HG03521 (cell line): ENCODE data around the gene MICAL1.

Source experiments
- ATAC-seq: cut with Tn5 transposase; IDR thresholded peaks from one replicate; pipeline ENCODE4 v1.9.1; 2021; ENCODE audit warnings: mild to moderate bottlenecking, moderate library complexity; ENCODE audit not compliant: unreplicated experiment

MICAL1 gene

GRCh38 chr6:109455437-109456110, at the start of gene MICAL1:
Gene MICAL1, minus strand, starts transcription at chr6:109455772. Its CDS starts 1,576 bp downstream, at chr6:109454196.
- ATAC-seq = peak; percentile 61

GRCh38 chr6:109503327-109504224, 48.0 kb upstream of the MICAL1 start:
- ATAC-seq = no peak

DNA sequence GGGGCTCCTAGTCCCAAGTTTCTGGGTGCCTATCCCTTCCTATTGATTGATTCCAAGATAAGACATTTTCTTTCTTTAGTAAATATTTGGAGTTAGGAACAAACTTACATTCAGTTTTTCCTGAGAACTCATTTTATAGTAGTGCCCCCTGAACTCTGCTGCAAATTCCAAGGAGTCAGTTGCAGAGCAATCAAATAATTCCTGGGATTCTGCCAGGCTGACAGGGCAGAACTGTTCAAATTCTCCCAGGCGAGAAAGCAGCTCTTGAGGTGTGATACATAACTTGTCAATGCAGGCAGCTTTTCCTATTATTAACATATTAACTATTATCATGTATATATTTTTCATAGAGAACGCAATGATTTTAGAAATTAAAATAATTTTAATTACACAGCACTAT, 43.4 kb upstream of the MICAL1 start:
- no peak for ATAC-seq

DNA sequence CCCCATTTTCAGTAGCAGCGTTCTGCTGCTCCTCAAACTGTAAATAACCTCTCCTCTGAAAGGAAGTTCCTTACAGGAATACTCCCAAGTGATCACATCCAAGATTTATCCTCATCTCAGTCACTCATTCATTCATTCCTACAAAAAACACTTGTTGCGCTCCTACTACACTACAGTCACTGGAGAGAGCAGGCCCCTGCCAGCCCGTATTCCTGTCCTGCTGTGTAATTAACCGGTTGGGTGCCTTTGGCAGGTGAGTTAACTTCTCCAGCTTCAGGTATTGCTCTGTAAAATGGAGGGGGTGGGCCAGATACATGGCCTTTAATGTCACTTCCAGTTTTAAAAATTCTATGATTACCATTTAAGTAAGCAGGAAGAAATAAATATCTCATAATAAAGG, 42.5 kb upstream of the MICAL1 start:
- no peak for ATAC-seq

DNA sequence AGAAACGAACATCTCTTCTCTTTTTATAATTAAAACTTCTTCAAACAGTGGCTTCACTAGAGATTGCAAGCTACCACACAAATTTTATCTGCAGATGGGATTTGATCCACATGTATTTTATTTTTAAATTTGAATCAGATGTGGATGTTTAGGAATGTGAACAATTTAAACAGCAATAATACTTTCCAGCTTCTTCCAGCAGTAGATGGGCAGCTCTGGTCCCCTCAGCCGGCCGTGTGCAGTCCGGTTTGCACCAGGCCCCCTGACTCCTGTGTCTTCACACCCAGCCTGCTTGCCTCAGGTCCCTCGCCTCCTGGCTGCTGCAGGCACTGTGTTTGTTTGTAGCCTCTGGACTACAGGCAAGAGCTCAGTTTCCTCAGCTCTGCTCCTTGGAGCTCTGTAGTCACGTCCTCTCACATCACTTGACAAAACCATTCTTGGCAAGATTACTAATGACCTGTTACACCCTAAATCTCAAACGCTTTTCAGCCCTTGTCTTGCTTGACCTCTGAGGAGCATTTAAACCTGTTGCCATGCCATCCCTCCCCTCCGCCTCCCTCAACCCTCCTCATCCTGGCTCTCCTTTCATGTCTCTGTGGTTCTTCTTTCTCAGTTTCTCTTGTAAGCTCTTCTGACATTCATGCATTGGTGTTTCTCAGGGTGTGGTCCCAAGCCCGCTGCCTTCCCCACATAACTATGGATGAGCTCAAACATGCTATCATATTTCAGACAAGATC, 40.6 kb upstream of the MICAL1 start:
- ATAC-seq = no peak

DNA sequence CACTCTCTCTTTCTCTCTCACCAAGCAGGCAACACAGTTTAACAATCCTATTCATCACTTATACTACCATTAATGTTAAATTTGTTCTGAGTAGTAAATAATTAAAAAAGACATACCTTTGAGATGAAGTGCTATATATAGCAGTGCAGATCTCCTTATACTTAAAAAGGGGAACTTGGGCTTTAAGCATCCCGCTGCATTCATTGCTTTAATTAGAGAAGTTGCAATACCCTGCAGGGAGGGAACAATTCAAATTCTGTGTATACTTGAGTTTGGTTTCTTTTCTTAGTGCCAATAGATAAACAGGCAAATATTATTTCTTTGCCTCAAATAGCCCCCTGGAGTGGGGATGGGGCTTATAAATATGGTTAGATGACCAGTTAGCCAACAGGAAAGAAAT, 38.3 kb upstream of the MICAL1 start:
- ATAC-seq = no peak

DNA sequence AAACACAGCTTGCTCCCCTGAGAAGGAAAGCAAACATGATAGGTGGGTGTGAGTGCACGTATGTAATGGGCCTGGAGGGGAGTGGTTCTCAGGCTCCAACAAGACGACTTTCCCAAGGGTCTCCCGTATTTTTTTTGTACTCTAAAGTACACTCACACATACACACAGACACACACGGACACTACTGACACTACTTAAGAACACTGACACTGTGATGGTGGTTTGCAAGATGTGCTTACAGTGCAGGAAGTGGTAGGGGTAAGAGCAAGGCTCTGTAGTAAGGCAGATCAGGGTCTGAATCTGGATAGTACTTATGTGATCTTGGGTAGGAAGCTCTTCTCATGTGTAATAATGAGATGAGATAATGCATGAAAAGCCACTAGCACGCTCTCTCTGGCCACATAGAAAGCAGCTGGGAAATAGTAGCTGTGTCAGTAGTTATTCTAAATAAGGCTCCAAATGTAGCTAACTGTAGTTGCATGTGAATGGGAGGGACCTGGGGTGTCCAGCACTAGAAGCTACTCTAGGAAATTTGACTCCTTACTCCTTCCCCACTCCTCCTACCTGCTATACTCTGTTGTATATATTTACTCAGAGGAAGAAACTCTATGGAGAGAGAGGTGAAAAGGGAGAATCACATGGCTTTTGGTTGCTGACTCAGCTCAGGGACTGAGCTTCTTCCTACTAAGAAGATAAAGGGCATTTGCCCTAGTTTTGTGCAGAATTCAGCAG, 35.8 kb upstream of the MICAL1 start:
- ATAC-seq = no peak

- no peak for ATAC-seq
Measured at GRCh38 chr6:109490713-109491112, 35.1 kb upstream of the MICAL1 start.

GRCh38 chr6:109488001-109488400, 32.4 kb upstream of the MICAL1 start:
- no peak for ATAC-seq

DNA sequence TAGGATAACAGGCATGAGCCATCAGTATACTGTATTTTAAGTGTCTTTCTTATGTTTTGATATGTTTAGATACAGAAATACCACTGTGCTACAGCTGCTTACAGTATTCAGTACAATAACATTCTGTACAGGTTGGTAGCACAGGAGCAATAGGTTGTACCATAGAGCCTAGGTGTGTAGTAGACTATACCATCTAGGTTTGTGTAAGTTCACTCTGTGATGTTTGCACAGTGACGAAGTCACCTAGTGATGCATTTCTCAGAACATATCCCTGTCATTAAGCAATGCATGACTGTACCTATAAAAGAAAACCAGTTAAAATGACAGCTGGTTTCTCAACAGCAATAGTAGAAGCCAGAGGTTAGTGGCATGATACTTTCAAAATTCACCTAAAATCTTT, 30.5 kb upstream of the MICAL1 start:
- ATAC-seq = no peak

DNA sequence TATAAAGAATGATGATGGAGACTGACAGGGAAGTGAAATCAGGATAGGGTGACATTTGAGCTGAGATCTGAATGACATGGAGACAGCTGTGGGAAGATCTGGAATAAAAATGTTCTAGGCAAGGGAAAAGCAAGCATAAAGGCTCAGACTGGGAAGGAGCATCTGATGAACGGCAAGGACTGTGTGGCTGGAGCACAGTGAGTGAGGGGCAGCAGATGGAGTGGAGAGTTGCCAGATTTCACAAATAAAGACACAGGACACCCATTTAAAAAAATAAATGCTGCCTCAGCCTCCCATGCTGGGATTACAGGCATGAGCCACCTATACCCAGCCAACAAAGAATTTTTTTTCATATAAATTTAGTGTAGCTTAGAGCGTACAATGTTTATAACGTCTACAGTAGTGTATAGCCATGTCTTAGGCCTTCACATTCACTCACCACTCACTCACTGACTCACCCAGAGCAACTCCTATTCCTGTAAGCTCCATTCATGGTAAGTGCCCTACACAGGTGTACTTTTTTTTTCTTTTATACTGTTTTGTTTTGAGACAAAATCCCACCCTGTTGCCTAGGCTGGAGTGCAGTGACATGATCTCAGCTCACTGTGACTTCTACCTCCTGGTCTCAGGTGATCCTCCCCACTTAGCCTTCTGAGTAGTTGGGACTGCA, 29.8 kb upstream of the MICAL1 start:
- no peak for ATAC-seq

- no peak for ATAC-seq
Measured at GRCh38 chr6:109484122-109484521, 28.6 kb upstream of the MICAL1 start.

GRCh38 chr6:109483735-109484057, 28.1 kb upstream of the MICAL1 start:
- ATAC-seq = peak; percentile 1

- peak; percentile 90 for ATAC-seq
Measured at GRCh38 chr6:109482905-109483734, 27.5 kb upstream of the MICAL1 start, which contains the start of gene ZBTB24. Gene ZBTB24, minus strand, starts transcription at chr6:109483219. Its CDS starts 1,193 bp downstream, at chr6:109482026.

- ATAC-seq = no peak
Measured at GRCh38 chr6:109480993-109481480, 25.5 kb upstream of the MICAL1 start.

DNA sequence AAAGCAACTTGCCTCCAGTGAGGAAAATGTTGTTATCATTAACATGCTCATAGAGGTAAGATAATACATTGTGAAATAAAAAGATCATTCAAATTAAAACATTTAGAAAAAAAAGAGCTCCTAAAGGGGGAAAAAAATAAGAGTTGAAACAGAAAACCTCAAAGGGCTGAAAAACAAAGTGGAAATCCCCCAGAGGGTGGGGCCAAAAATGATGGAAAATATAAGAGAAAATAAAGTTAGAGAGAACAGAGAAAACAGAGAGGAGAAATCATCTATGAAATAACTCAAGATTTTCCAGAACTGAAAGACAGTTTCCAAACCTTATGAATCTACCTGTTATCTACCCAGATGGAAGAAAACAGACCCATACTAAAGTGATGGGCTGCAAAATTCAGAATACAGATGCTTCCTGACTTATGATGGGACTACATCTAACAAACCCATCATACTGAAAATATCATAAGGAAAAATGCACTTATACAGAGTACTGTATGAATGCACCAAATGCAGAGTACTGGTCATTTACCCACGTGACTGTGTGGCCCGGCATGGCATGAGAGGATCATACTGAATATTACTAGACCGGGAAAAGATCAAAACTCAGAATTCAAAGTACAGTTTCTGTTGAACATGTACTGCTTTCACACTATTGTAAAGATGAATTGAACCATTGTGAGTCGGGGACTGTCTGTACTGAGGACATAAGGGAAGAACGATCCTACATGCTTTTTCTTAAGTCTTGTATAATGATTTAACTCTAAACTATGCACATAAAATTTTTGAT, 23.5 kb upstream of the MICAL1 start:
- no peak for ATAC-seq

- no peak for ATAC-seq
Measured at GRCh38 chr6:109478222-109478805, 22.7 kb upstream of the MICAL1 start.

- no peak for ATAC-seq
Measured at GRCh38 chr6:109477725-109478124, 22.2 kb upstream of the MICAL1 start.
